GM18861 (cell line): Measurements from ENCODE around the gene TAS2R1.

Experiments used
- ATAC-seq: cut with Tn5 transposase; IDR thresholded peaks from one replicate; pipeline ENCODE4 v1.9.1; 2021; ENCODE audit not compliant: unreplicated experiment

The TAS2R1 gene

DNA sequence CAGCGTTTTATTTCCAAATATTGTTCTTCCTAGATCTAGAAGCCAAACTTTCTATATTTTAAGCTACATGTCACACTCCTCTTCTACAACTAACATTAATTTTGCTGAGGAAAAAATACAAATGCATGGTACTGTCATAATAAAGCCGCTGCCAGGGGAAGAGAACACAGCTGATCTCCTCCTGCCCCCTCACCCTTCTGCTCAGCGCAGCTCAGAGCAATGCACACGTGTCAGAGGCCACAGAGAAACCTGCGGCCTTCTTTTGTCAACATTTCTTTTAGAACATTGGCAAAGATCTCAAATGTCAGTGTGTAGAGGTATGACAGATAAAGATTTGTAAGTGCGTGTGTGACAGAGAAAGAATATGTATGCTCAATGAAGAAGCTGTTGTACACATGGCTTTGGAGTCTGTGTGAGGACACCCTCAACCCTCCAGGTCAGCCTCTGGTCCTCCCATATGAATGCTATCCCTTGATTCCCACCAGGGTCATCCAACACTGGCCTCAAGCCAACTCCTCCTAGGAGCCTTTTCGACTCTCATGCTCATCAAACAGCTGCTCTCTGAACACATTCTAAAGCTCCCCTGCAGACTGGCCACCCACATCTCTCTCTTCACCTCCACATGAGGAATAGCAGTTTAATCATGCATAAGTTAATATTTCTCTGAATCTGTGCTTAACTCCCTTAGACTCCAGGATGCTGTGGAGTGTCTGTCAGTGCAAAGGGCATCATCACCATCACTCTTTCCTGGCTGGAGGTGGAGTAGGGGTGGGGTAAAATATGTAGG lies 40.9 kb downstream of the TAS2R1 start:
- ATAC-seq: no peak

- ATAC-seq: no peak
Measured at GRCh38 chr5:9588254-9588653, 41.9 kb downstream of the TAS2R1 start.

DNA sequence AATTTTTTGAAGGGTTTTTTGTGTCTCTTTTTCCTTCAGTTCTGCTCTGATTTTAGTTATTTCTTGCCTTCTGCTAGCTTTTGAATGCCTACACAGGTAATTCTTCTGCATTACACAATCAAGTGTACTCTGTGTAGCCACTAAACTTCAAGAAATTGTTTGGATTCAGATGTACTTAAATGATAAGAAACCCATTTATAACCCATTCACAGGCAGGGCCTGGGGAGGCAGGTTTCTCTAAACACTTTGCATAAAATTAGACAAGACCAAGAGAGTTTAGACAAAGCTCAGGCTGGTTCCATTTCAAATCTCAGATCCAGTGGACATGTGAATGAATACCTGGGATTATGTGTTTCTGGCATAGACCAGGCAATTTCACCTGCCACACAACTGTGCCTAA lies 43.0 kb downstream of the TAS2R1 start:
- no peak for ATAC-seq

- no peak for ATAC-seq
Measured at GRCh38 chr5:9582406-9582805, 47.7 kb downstream of the TAS2R1 start.
